Epithelial cell of esophagus (primary cell): ENCODE data around the gene SIGLEC9.

ENCODE experiments used
- DNase-seq: peaks from one replicate; pipeline ENCODE4 v3.0.0; 2010; ENCODE audit warnings: low read depth
- H3K4me3 ChIP-seq: 2 replicates; pipeline ENCODE4 v1.5.1; 2011; ENCODE audit warnings: mild to moderate bottlenecking, low read length, control low read depth
- CTCF ChIP-seq: IDR thresholded peaks from 2 replicates; pipeline ENCODE4 v1.5.1; 2011; ENCODE audit warnings: low read depth, mild to moderate bottlenecking, low read length, control low read depth, inconsistent platforms; ENCODE audit not compliant: insufficient read depth; ENCODE audit errors: missing control alignments

SIGLEC9 gene

GRCh38 chr19:51124729-51125128 is at the start of gene SIGLEC9:
TSS of gene SIGLEC9 (plus strand) at chr19:51124906. CDS start at chr19:51124975, 69 bp downstream.
- TF ChIP-seq CTCF: no peak
- no peak for DNase-seq
- no peak within 1 kb of the TSS for H3K4me3 ChIP-seq

- DNase-seq: peak; percentile 5
- no peak overlapping the region for H3K4me3 ChIP-seq
- no peak for TF ChIP-seq CTCF
Measured at GRCh38 chr19:51075998-51076397, 48.7 kb upstream of the SIGLEC9 start.

GRCh38 chr19:51076631-51077213 is 48.0 kb upstream of the SIGLEC9 start:
- TF ChIP-seq CTCF: no peak
- no peak overlapping the region for H3K4me3 ChIP-seq
- DNase-seq: no peak

- no peak for DNase-seq
- no peak for TF ChIP-seq CTCF
- no peak overlapping the region for H3K4me3 ChIP-seq
Measured at GRCh38 chr19:51078104-51078503, 46.6 kb upstream of the SIGLEC9 start.

- no peak for TF ChIP-seq CTCF
- no peak overlapping the region for H3K4me3 ChIP-seq
- DNase-seq: no peak
Measured at GRCh38 chr19:51078731-51079130, 46.0 kb upstream of the SIGLEC9 start.

GRCh38 chr19:51079481-51080110 is 45.1 kb upstream of the SIGLEC9 start:
- DNase-seq: no peak
- no peak for TF ChIP-seq CTCF
- H3K4me3 ChIP-seq: no peak overlapping the region

- TF ChIP-seq CTCF: no peak
Measured at GRCh38 chr19:51081476-51081875, 43.2 kb upstream of the SIGLEC9 start.

More at GRCh38 chr19:51081476-51081875, 43.2 kb upstream of the SIGLEC9 start:
- DNase-seq: no peak
- H3K4me3 ChIP-seq: no peak overlapping the region
